Ectodermal cell (in vitro differentiated cells): ENCODE results near the gene SLC25A47.

Experiments
- H3K27ac ChIP-seq: 2 replicates; pipeline ENCODE4 v1.7.0; 2013; ENCODE audit warnings: mild to moderate bottlenecking, low read depth, low read length; ENCODE audit not compliant: insufficient read depth, poor library complexity, severe bottlenecking
- H3K27me3 ChIP-seq: 2 replicates; pipeline ENCODE4 v1.7.0; 2013; ENCODE audit warnings: mild to moderate bottlenecking, low read length; ENCODE audit not compliant: insufficient read depth, control insufficient read depth, poor library complexity, severe bottlenecking
- H3K36me3 ChIP-seq: one replicate; pipeline ENCODE4 v1.7.0; 2013; ENCODE audit warnings: low read length; ENCODE audit not compliant: control insufficient read depth, insufficient read depth
- H3K4me1 ChIP-seq: one replicate; pipeline ENCODE4 v1.7.0; 2013; ENCODE audit warnings: low read length; ENCODE audit not compliant: control insufficient read depth, insufficient read depth
- H3K4me3 ChIP-seq: 2 replicates; pipeline ENCODE4 v1.7.0; 2013; ENCODE audit warnings: low read depth, low read length, control low read depth; ENCODE audit not compliant: insufficient read depth
- H3K9me3 ChIP-seq: 2 replicates; pipeline ENCODE4 v1.7.0; 2013; ENCODE audit warnings: mild to moderate bottlenecking, low read length, moderate library complexity; ENCODE audit not compliant: control insufficient read depth
- WGBS, 2 experiments: methylation state at CpG; one replicate each; pipeline ENCODE4 v1.1.7; 2013; ENCODE audit warnings: missing lambda C conversion rate in 2 of 2; 5-methylcytosine and 5-hydroxymethylcytosine counted together

Gene SLC25A47

DNA sequence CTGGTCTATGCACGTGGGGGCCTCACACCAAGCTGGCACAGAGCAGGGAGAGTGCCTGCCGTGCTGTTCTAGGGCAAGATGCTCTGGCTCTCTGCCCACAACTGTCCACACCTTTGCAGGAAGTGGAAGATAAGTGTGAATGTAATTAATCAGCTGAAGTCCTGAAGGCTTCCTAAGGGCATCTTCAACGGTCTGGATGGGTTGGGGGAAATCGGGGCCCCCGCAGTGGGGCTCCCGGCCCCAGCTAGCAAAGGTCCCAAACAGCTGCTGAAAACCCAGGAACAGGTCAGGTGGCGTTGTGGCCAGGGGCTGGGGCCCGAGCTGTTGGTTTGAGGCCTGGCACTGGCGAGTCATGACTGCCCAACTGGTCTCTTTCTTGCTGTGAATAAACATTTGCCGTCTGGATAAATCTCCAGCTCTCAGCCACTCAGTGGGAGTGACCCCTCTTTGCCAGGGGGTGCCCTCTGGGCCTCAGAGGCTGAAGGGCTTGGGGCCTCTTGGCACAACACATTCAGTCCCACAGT lies 10.2 kb upstream of the SLC25A47 start:
- H3K4me3 ChIP-seq: no peak overlapping the region
- no peak overlapping the region for H3K27ac ChIP-seq
- WGBS, 2 experiments: 87 to 88% methylated on average over 10 of the region's 10 CpGs
- no peaks in the 10 kb centered on the region for H3K36me3 ChIP-seq
- H3K9me3 ChIP-seq: no peaks in the 10 kb centered on the region
- H3K4me1 ChIP-seq: peaks cover 18% of the 10 kb centered on the region
- H3K27me3 ChIP-seq: no peaks in the 10 kb centered on the region

DNA sequence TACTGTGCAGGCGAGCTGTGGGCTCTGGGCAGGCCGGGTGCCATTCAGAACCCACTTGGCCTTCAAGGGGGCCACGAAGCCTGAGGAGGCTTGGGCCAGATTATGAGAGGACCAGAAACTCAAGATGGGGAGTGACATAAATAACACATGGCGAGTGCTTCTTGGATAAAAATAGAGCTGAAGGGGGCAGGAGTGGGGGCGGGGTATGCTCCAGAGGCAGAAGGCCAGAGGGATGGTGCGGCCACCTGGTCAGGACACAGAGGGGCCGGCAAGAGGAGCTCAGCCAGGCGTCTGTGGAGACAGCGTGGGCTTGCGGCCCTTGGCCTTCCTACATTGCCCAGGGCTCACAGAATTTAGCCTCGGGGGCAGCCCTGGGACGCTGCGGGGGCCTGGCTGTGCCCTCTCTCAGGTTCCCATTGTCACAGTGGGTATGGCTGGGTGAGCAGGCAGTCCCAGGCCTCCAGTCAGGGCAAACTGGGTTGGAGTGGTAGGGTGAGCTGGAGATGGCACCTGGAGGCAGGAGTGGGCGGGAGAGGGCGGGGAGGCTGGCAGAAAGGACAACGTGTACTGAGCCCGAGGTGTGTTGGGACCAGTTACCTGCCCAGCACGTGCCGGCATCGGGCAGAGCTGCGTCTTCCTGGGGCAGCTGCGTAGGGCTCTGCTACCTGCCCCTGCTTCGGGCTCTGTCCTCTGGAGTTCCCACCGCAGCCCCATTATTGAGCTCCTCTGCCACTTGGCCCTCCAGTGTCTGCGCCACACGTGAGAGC lies 9.5 kb upstream of the SLC25A47 start:
- no peaks in the 10 kb centered on the region for H3K9me3 ChIP-seq
- H3K4me1 ChIP-seq: peaks cover 16% of the 10 kb centered on the region
- H3K4me3 ChIP-seq: no peak overlapping the region
- H3K27ac ChIP-seq: no peak overlapping the region
- no peaks in the 10 kb centered on the region for H3K36me3 ChIP-seq
- H3K27me3 ChIP-seq: no peaks in the 10 kb centered on the region
- 91 to 92% methylated on average over 26 of the region's 26 CpGs for WGBS, 2 experiments

DNA sequence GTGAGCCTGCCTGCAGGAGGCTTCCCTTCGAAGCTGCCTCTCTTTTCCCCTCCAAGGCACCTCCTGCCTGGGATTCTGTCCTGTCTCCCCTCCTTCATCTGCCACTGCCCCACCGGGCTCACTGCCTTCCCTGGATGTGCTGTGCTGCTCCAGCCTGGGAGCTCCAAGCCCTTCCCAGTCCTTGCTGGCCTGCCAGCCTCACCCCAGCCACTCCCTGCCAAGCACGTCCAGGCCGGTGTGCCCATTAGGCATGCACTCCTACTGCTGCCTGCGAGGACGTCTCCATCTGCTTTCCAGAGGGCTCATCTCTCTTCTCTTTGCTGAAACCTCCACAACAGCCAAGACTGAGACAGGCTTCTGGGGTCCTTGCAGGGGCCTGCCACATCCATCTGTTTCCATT lies 8.4 kb upstream of the SLC25A47 start:
- H3K27me3 ChIP-seq: no peaks in the 10 kb centered on the region
- WGBS, 2 experiments: 93 to 95% methylated on average over 6 of the region's 6 CpGs
- peaks cover 5% of the 10 kb centered on the region for H3K4me1 ChIP-seq
- no peak overlapping the region for H3K27ac ChIP-seq
- H3K4me3 ChIP-seq: no peak overlapping the region
- no peaks in the 10 kb centered on the region for H3K36me3 ChIP-seq
- no peaks in the 10 kb centered on the region for H3K9me3 ChIP-seq

DNA sequence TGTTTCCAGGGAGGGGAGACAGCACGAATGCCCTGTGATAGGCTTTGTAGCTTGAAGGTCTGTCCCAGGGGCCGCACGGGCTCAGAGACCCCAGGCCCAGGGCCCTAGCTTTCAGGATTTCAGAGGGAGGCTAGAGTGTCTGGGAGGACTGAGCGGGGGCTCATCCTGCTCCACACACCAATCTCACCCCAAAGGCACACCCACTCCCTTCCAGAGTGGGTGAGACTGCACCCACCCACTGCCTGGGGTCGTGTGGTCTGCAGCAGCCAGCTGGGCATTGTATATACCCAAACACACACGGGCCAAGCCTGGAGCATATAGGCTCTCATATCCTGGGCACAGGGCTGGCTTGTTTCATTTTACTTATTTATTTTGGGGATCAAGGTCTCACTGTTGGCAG lies 5.8 kb upstream of the SLC25A47 start:
- no peaks in the 10 kb centered on the region for H3K27me3 ChIP-seq
- 95 to 96% methylated on average over 6 of the region's 6 CpGs for WGBS, 2 experiments

DNA sequence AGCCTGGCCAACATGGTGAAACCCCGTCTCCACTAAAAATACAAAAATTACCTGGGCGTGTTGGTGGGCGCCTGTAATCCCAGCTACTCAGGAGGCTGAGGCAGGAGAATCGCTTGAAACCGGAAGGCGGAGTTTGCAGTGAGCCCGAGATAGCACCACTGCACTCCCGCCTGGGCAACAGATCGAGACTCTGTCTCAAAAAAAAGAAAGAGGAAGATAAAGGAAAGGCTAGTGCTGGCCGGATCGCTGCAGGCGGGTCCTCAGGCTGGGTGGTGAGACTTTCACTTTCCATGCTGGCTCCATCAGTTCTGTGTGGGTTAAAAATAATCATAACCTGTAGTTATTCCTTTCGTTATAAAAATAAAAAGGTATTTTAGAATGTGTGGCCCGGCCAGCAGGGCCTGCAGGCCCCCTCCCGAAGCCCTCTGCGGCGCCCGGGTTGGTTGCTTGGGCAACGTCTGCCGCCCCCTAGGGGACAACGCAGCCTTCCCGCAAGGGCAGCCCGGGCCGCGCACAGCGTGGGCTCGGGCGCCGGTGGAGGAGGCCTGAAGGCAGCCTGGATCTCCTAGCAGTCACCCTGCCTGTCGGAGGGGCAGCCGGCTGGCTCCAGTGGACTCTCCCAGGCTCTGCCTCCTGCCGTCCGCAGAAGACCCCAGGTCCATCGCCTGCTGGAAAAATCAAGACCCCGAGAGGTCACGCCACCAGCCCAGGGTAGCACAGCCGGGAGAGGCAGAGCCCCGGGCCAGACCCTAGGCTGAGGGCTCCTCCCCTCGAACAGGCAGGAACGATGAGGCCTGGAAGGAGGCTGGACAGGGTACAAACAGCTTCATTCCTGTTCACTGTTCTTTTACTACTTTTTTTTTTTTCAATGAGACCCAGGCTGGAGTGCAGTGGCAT lies 5.0 kb upstream of the SLC25A47 start:
- no peak overlapping the region for H3K27ac ChIP-seq
- H3K9me3 ChIP-seq: no peaks in the 10 kb centered on the region
- no peaks in the 10 kb centered on the region for H3K27me3 ChIP-seq
- H3K4me1 ChIP-seq: no peaks in the 10 kb centered on the region
- H3K4me3 ChIP-seq: no peak overlapping the region
- H3K36me3 ChIP-seq: no peaks in the 10 kb centered on the region
- WGBS, 2 experiments: 50% methylated on average over 40 of the region's 40 CpGs

More for the DNA sequence above, 5.8 kb upstream of the SLC25A47 start:
- no peaks in the 10 kb centered on the region for H3K36me3 ChIP-seq
- no peak overlapping the region for H3K4me3 ChIP-seq
- no peaks in the 10 kb centered on the region for H3K9me3 ChIP-seq
- no peaks in the 10 kb centered on the region for H3K4me1 ChIP-seq
- H3K27ac ChIP-seq: no peak overlapping the region

DNA sequence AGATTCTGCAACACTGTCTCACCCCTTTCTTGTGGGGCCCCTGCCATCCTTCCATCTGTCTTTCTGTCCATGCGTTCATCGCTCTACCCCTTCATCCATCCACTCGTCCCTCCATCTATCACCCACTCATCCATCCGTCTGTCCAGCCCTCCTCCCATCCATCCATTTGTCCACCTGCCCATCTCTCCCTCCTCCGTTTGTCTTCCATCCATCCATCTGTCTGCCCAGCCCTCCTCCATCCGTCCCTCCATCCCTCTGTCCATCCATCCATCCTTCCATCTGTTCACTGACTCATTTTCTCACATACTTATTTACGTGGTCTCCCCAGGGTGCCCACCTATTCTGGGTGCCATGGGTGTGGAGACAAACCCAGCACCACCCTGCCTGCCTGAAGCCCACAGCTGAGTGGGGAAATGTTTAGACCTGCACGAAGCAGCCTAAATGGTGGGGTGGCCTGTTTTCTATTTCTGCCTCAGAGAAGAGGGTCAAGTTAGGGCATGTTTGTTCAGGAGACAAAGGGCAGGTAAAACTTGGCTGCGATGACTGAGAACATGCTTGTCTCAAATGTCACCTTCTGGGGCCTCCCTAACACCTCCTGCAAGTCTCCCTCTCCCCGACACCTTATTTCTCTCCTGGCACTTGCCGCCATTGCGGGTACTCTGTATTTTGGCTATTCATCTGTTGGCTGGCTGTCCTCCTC lies 2.8 kb upstream of the SLC25A47 start:
- Histone ChIP-seq H3K27me3 (no peaks in the 10 kb centered on the region), H3K36me3 (no peaks in the 10 kb centered on the region), H3K4me3 (no peak overlapping the region), H3K27ac (no peak overlapping the region), H3K4me1 (no peaks in the 10 kb centered on the region), H3K9me3 (no peaks in the 10 kb centered on the region)
- 94% methylated on average over 12 of the region's 12 CpGs for WGBS, 2 experiments

DNA sequence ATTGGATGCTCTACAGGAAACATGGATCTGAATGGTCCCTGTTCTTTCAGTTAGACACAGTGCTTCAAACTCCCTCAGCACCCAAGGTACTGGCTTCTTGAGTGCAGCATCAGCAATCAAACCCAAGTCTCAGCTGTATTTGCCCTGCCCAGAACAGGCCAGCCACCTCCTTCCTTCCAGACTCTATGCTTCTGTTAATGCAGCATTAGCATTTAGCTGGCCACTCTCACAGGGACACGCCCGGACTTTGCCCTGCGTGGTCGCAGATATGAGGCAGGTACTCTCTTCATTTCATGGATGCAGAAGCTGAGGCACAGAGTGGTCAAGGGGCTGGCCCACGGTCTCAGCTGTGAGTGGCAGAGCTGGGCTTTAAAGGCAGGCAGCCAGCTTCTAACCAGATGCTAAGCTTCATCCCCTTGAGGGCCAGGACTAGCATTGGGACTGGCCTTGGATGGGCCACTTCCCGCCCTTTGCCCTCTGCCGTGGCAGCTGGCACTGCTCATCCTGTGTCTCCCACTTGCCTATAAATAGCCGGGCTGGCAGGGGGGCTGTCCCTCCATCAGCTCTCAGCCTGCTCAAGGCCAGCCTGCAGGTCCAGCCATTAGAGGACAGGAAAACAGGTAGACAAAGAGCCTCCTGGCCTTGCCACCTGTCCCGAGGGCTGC lies 1.5 kb upstream of the SLC25A47 start:
- Histone ChIP-seq H3K4me1 (no peaks in the 10 kb centered on the region), H3K9me3 (no peaks in the 10 kb centered on the region), H3K4me3 (no peak overlapping the region), H3K27ac (no peak overlapping the region), H3K36me3 (no peaks in the 10 kb centered on the region), H3K27me3 (no peaks in the 10 kb centered on the region)
- WGBS, 2 experiments: 88 to 89% methylated on average over 9 of the region's 9 CpGs

DNA sequence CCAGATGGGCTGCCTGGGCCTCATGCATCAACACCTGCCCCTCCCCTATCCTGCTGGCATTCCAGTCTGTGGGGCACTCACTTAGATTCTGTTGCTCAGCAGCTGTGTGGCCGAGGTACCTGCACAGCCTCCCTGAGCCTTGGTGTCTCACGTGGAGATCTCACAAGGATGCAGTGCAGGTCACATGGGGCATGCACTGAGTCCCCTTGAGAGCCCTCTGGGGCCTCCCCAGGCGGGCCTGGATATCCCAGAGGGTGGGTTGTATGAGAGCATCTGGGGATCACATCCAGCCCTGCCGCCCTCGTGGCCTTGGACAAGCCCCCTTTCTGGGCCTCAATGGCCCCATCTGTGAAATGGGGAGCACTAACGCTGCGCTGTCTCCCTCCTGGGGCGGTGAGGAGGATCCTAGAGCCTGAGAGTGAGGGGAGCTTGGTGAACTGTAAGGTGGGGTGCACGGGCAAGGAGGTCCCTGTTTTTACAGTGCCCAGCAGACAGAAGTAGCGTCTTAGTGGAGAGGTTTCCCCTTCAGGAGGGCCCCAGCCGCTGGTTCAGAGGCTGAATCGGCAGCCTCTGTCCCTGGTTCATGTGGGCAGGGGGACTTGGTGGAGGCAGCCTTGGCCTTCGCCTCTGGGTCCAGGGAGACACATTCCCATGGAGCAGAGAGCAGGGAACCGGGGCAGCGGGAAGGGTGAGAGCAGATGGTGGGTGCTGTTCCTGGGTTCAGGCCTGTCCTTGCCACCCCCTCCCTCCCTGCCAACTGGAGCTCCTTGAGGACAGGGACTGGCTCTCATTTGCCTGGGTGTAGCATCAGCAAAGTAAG lies 791 bp upstream of the SLC25A47 start:
- Histone ChIP-seq H3K9me3 (no peaks in the 10 kb centered on the region), H3K4me1 (no peaks in the 10 kb centered on the region), H3K27me3 (no peaks in the 10 kb centered on the region), H3K36me3 (no peaks in the 10 kb centered on the region), H3K4me3 (no peak overlapping the region), H3K27ac (no peak overlapping the region)
- 91% methylated on average over 15 of the region's 15 CpGs for WGBS, 2 experiments

DNA sequence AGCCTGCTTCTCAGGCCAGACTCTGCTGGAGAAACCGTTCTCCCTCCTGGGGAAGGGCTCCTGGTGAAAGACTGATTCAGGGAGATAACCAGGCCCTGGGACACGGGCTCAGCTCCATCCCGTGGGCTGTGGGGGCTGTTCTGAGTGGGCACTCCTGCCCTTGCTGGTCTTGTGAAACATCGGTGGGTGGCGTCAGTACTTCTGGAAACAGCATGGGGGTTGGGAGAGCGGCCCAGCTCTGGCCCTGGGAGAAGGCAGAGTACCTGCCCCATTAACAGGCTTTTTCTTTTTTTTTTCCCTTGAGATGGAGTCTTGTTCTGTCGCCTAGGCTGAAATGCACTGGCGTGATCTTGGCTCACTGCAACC lies 786 bp downstream of the SLC25A47 start:
- Histone ChIP-seq H3K36me3 (no peaks in the 10 kb centered on the region), H3K27me3 (no peaks in the 10 kb centered on the region), H3K4me1 (no peaks in the 10 kb centered on the region), H3K9me3 (no peaks in the 10 kb centered on the region), H3K4me3 (no peak overlapping the region), H3K27ac (no peak overlapping the region)
- WGBS, 2 experiments: 90 to 92% methylated on average over 8 of the region's 8 CpGs
